Urothelium cell line (cell line): ENCODE data around the gene EIF6.

ENCODE experiments used
- DNase-seq: peaks from one replicate; pipeline ENCODE4 v3.0.0; 2011; ENCODE audit warnings: low spot score, mixed read lengths
- FAIRE-seq: peaks from 2 replicates; lab custom pipeline; 2011; peaks lifted over from hg19 to GRCh38; lab: Jason Lieb, UNC

EIF6 gene

GRCh38 chr20:35314816-35315631 is 30.5 kb upstream of the EIF6 start:
- FAIRE-seq = no peak
- no peak for DNase-seq

- peak; percentile 81 for FAIRE-seq
- DNase-seq = peak; percentile 78
These were observed 27.7 kb upstream of the EIF6 start for GRCh38 chr20:35312318-35312717.

- DNase-seq (no peak), FAIRE-seq (no peak)
These were observed 27.2 kb upstream of the EIF6 start for GRCh38 chr20:35311822-35312221.

- no peak for FAIRE-seq
- no peak for DNase-seq
These were observed 26.8 kb upstream of the EIF6 start for GRCh38 chr20:35311409-35311808.

- DNase-seq = peak; percentile 78
These were observed 23.4 kb upstream of the EIF6 start for GRCh38 chr20:35307666-35308653.

GRCh38 chr20:35306931-35307517 is 22.5 kb upstream of the EIF6 start:
- peak; percentile 51 for DNase-seq
- peak; percentile 20 for FAIRE-seq

More at GRCh38 chr20:35307666-35308653, 23.4 kb upstream of the EIF6 start:
- peak; percentile 77 for FAIRE-seq

GRCh38 chr20:35305682-35306556 is 21.3 kb upstream of the EIF6 start:
- FAIRE-seq = peak; percentile 37

GRCh38 chr20:35304956-35305355 is 20.4 kb upstream of the EIF6 start:
- no peak for DNase-seq
- no peak for FAIRE-seq

More at GRCh38 chr20:35305682-35306556, 21.3 kb upstream of the EIF6 start:
- DNase-seq = peak; percentile 98

- peak; percentile 84 for DNase-seq
- no peak for FAIRE-seq
These were observed 19.3 kb upstream of the EIF6 start for GRCh38 chr20:35303735-35304491.

GRCh38 chr20:35303382-35303734 is 18.8 kb upstream of the EIF6 start:
- no peak for FAIRE-seq
- DNase-seq = no peak

GRCh38 chr20:35302421-35303335 is 18.1 kb upstream of the EIF6 start:
- no peak for FAIRE-seq
- no peak for DNase-seq

- no peak for DNase-seq
- no peak for FAIRE-seq
These were observed 16.9 kb upstream of the EIF6 start for GRCh38 chr20:35301426-35301825.

GRCh38 chr20:35300469-35301262 is 16.1 kb upstream of the EIF6 start:
- DNase-seq (no peak), FAIRE-seq (no peak)

GRCh38 chr20:35299780-35300179 is 15.2 kb upstream of the EIF6 start:
- FAIRE-seq (no peak), DNase-seq (no peak)

GRCh38 chr20:35298264-35298663 is 13.7 kb upstream of the EIF6 start:
- FAIRE-seq (no peak), DNase-seq (no peak)

- no peak for FAIRE-seq
These were observed 13.2 kb upstream of the EIF6 start for GRCh38 chr20:35297740-35298139.

GRCh38 chr20:35297155-35297554 is 12.6 kb upstream of the EIF6 start:
- DNase-seq (no peak), FAIRE-seq (no peak)

More at GRCh38 chr20:35297740-35298139, 13.2 kb upstream of the EIF6 start:
- DNase-seq = no peak
